ENCODE measurements around the gene MOSPD3. TPM values are rescaled to one million over a fixed set of nuclear protein-coding genes. Genes with fewer than 3 reads are reported as not detected.
A peak's percentile ranks its signal among the peaks of the same experiment; 100 is the strongest.

MOSPD3 gene
- total and polyA plus RNA-seq, 10 of the 15 experiments (the other 5 are each of a cell fraction or from before 2014, with no cell fraction given), result 0.61 to 13.6 (median 4.1) TPM

- RAD21 ChIA-PET (ENCODE audit: unreplicated experiment), result interaction anchor here (1.1 to 3.7 kb wide), 4 partner anchors 21 to 128 kb away, joined by 4 to 22 read pairs (median 14); partner anchors contain the start of genes FBXO24, LRCH4 and MOSPD3
- H3K27me3 ChIP-seq (replicated peaks in 1 of 2; ENCODE audit: control insufficient read depth in 2 of 2, insufficient read depth in 2 of 2, low read length in 1 of 2), result no peaks in the 10 kb centered on the region
- H3K9ac ChIP-seq (ENCODE audit: control insufficient read depth, insufficient read depth, low read length), result no peak overlapping the region
- H3K79me2 ChIP-seq (ENCODE audit: control insufficient read depth, insufficient read depth, low read length), result no peaks in the 10 kb centered on the region
- H3K4me3 ChIP-seq, result no peak overlapping the region
- no peaks in the 10 kb centered on the region for H3K9me3 ChIP-seq (replicated peaks; ENCODE audit: control insufficient read depth, insufficient read depth, low read length)
- CTCF ChIA-PET, result interaction anchor here (0.5 to 12.6 kb wide), 28 partner anchors 9 to 340 kb away, joined by 3 to 190 read pairs (median 4); partner anchors contain the start of genes FBXO24, LRCH4, MOSPD3 and PCOLCE
- peaks cover 18 to 27% of the 10 kb centered on the region in 2 experiments; a peak in 3 of 4 replicates for H3K36me3 ChIP-seq (ENCODE audit: control insufficient read depth in 2 of 2, insufficient read depth in 2 of 2, low read length in 1 of 2)
- H3K4me2 ChIP-seq (ENCODE audit: control insufficient read depth, insufficient read depth), result no peak overlapping the region
- in situ Hi-C loops (cut with MboI), result no loop called here
- no peak overlapping the region for H2AFZ ChIP-seq (ENCODE audit: control insufficient read depth, low read depth, low read length)
- H4K20me1 ChIP-seq (ENCODE audit: control insufficient read depth, insufficient read depth), result no peaks in the 10 kb centered on the region
- peak; percentile 80 for FAIRE-seq
- H3K4me1 ChIP-seq (ENCODE audit: control insufficient read depth, insufficient read depth, low read length), result peaks cover 8% of the 10 kb centered on the region
- POLR2A ChIA-PET, result interaction anchor here (0.6 to 1.1 kb wide), 3 partner anchors 20 to 29 kb away, joined by 5 to 6 read pairs (median 6); no protein-coding TSS in a partner anchor
- ATAC-seq, result peak; percentile 84
- WGBS (ENCODE audit: insufficient coverage, insufficient replicate concordance, low lambda C conversion rate, missing lambda C conversion rate), result 21% methylated on average over 12 of the region's 12 CpGs
- SMC1A ChIA-PET (ENCODE audit: uncharacterized antibody, unreplicated experiment), result interaction anchor here (0.5 to 2.2 kb wide), 7 partner anchors 9 to 169 kb away, joined by 3 to 13 read pairs (median 3); partner anchors contain the start of genes FBXO24 and LRCH4
- BruUV-seq (replicated peaks), result no TSS peak
- H3K27ac ChIP-seq (ENCODE audit: control insufficient read depth, insufficient read depth), result no peak overlapping the region
- DNase-seq (ENCODE audit: low read depth, low spot score), result no peak
- intact Hi-C loops (cut with micrococcal nuclease; ENCODE audit: unreplicated experiment), result loop anchor here (1.0 to 5.0 kb wide), 3 partner anchors 128 to 288 kb away; partner anchors contain the start of genes GIGYF1 and SLC12A9
- no peak for TF ChIP-seq CBX3 (IDR thresholded peaks at IDR 0.05; ENCODE audit: borderline replicate concordance, low read depth)
- TF ChIP-seq DPF2 (IDR thresholded peaks at IDR 0.05), result no peak
- no peak for TF ChIP-seq BMI1 (IDR thresholded peaks at IDR 0.05; ENCODE audit: borderline replicate concordance)
- TF ChIP-seq EGR1 (IDR thresholded peaks at IDR 0.05; ENCODE audit: borderline replicate concordance in 1 of 2, low read depth in 2 of 2, low read length in 2 of 2), result no peak
- peak; percentile 71 for TF ChIP-seq RAD21 (IDR thresholded peaks at IDR 0.05; ENCODE audit: insufficient read depth, low read depth, low read length)
- no peak for TF ChIP-seq SPI1 (IDR thresholded peaks at IDR 0.05; ENCODE audit: borderline replicate concordance, insufficient read depth, low read depth, low read length)
- no peak for TF ChIP-seq WRNIP1 (IDR thresholded peaks at IDR 0.05; ENCODE audit: borderline replicate concordance, low read depth, low read length)
- TF ChIP-seq HDGF (IDR thresholded peaks at IDR 0.05), result no peak
- no peak for TF ChIP-seq PRDM15 (CRISPR knock-in tag; IDR thresholded peaks at IDR 0.05)
- no peak for TF ChIP-seq RB1 (IDR thresholded peaks at IDR 0.05; ENCODE audit: borderline replicate concordance)
- TF ChIP-seq SUZ12 (IDR thresholded peaks at IDR 0.05; ENCODE audit: unreplicated experiment), result no peak
- TF ChIP-seq YY1 (IDR thresholded peaks at IDR 0.05; ENCODE audit: low read depth, low read length), result peak; percentile 52; the same call in 1 of the 2 replicates
- TF ChIP-seq PML (IDR thresholded peaks at IDR 0.05; ENCODE audit: low read length), result no peak
- no peak for TF ChIP-seq BCL11A (IDR thresholded peaks at IDR 0.05; ENCODE audit: low read depth, low read length)
- no peak for TF ChIP-seq ASH2L (IDR thresholded peaks at IDR 0.05; ENCODE audit: borderline replicate concordance, low read depth)
- TF ChIP-seq NR2C2 (IDR thresholded peaks at IDR 0.05; ENCODE audit: borderline replicate concordance, control insufficient read depth, insufficient read length, low read depth), result no peak
- TF ChIP-seq IRF4 (IDR thresholded peaks at IDR 0.05; ENCODE audit: low read depth, low read length), result no peak
- TF ChIP-seq IKZF1 (conservative IDR thresholded peaks at IDR 0.05), result 0 out of 2 replicates have a peak, but pooled peaks have one; percentile 17
- peak; percentile 85 for TF ChIP-seq SMC3 (IDR thresholded peaks at IDR 0.05; ENCODE audit: borderline replicate concordance, low read length)
- TF ChIP-seq IRF5 (IDR thresholded peaks at IDR 0.05; ENCODE audit: borderline replicate concordance), result no peak
These were observed 48.4 kb upstream of the MOSPD3 start for GRCh38 chr7:100563809-100564400.
